OCI-LY3 (cell line): ENCODE measurements around the gene RTKN.

Experiments used
- CTCF ChIP-seq: fragments of 200-600, 300-600 bp; sonication (generic); IDR thresholded peaks from 2 replicates; pipeline ENCODE4 v1.5.1; 2014; ENCODE audit warnings: antibody characterized with exemption, low read length, low read depth
- EZH2phosphoT487 ChIP-seq: fragments of 200-600 bp; shearing (Covaris generic); IDR thresholded peaks from 2 replicates; pipeline ENCODE4 v1.6.1; 2018; ENCODE audit warnings: antibody characterized with exemption, mixed run types, low read depth

GRCh38 chr2:74415762-74416395 is 25.9 kb downstream of the RTKN start:
- TF ChIP-seq CTCF (no peak), EZH2phosphoT487 (no peak)
